ENCODE results near the gene MSI2. TPM values are rescaled to one million over a fixed set of nuclear protein-coding genes. Genes with fewer than 3 reads are reported as not detected.

Gene MSI2
- total RNA-seq, 1 donor from 2014 or later: 75.5 TPM

DNA sequence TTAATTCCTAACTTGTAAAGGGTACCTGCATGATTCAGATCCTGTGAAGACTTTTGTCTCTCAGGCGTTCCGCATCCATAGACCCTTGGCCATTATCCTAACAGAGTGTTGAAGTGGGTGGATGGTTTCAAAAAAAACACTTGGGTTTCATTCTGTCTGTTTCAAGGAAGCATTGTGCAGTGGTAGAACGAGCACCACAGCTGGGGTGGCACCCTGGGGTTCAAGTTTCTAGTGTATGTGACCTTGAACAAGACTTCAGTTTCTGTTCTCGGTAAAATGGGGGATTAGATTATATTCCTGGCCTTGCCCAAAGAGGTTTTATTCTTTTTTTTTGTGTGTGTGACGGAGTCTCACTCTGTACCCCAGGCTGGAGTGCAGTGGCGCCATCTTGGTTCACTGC lies 74.3 kb downstream of the MSI2 start:
- TF ChIP-seq, protein P1, sequence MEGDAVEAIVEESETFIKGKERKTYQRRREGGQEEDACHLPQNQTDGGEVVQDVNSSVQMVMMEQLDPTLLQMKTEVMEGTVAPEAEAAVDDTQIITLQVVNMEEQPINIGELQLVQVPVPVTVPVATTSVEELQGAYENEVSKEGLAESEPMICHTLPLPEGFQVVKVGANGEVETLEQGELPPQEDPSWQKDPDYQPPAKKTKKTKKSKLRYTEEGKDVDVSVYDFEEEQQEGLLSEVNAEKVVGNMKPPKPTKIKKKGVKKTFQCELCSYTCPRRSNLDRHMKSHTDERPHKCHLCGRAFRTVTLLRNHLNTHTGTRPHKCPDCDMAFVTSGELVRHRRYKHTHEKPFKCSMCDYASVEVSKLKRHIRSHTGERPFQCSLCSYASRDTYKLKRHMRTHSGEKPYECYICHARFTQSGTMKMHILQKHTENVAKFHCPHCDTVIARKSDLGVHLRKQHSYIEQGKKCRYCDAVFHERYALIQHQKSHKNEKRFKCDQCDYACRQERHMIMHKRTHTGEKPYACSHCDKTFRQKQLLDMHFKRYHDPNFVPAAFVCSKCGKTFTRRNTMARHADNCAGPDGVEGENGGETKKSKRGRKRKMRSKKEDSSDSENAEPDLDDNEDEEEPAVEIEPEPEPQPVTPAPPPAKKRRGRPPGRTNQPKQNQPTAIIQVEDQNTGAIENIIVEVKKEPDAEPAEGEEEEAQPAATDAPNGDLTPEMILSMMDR (IDR thresholded peaks at IDR 0.05): no peak
- Mint-ChIP-seq H3K27me3 (ENCODE audit: unreplicated experiment) (no peaks in the 10 kb centered on the region), H3K36me3 (ENCODE audit: unreplicated experiment) (peaks cover 5% of the 10 kb centered on the region), H3K4me3 (ENCODE audit: unreplicated experiment) (no peak overlapping the region), H3K27ac (ENCODE audit: unreplicated experiment) (no peak overlapping the region), H3K4me1 (ENCODE audit: unreplicated experiment) (peaks cover 14% of the 10 kb centered on the region), H3K9me3 (ENCODE audit: unreplicated experiment) (no peaks in the 10 kb centered on the region)
- DNase-seq (ENCODE audit: extremely low spot score, unreplicated experiment): no peak

DNA sequence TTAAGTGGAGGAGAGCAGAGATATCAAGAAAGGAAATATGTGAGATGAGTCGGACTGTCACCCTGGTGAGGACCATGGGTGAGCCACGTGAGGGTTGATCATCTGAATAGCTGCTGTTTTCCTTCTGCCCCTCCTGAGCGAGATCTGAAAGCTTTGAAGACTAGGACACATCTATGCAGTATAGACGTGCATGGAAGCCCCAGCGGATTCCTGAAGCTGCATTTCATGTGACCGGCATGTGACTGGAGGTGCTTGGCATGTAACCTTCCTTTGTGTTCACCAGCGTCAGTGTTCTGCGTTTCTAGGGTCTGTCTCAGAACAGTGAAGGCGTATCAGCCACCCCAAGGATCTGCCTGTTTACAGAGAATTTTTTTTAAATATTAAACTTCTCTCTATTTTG lies 75.1 kb downstream of the MSI2 start:
- H3K4me1 Mint-ChIP-seq (ENCODE audit: unreplicated experiment): peaks cover 14% of the 10 kb centered on the region
- no peak overlapping the region for H3K27ac Mint-ChIP-seq (ENCODE audit: unreplicated experiment)
- H3K9me3 Mint-ChIP-seq (ENCODE audit: unreplicated experiment): no peaks in the 10 kb centered on the region
- TF ChIP-seq, protein P1 (IDR thresholded peaks at IDR 0.05): no peak
- H3K27me3 Mint-ChIP-seq (ENCODE audit: unreplicated experiment): no peaks in the 10 kb centered on the region
- H3K4me3 Mint-ChIP-seq (ENCODE audit: unreplicated experiment): no peak overlapping the region
- DNase-seq (ENCODE audit: extremely low spot score, unreplicated experiment): no peak
- H3K36me3 Mint-ChIP-seq (ENCODE audit: unreplicated experiment): peaks cover 4% of the 10 kb centered on the region

DNA sequence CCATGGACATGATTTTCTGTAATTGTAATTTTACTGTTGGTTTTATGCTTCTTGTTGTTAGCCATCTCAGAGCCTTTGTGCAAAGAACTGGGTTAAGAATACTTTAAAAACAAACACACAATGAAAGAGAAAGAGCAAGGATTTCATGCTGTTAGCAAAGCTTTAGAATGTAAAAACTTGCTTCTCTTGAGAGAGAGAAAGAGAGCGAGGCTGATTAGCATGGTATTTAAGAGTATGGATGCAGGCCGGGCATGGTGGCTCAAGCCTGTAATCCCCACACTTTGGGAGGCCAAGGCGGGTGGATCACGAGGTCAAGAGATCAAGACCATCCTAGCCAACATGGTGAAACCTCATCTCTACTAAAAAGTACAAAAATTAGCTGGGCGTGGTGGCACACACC lies 76.2 kb downstream of the MSI2 start:
- no peak overlapping the region for H3K27ac Mint-ChIP-seq (ENCODE audit: unreplicated experiment)
- H3K27me3 Mint-ChIP-seq (ENCODE audit: unreplicated experiment): no peaks in the 10 kb centered on the region
- no peak for DNase-seq (ENCODE audit: extremely low spot score, unreplicated experiment)
- H3K9me3 Mint-ChIP-seq (ENCODE audit: unreplicated experiment): no peaks in the 10 kb centered on the region
- TF ChIP-seq, protein P1 (IDR thresholded peaks at IDR 0.05): no peak
- no peak overlapping the region for H3K4me3 Mint-ChIP-seq (ENCODE audit: unreplicated experiment)
- peaks cover 14% of the 10 kb centered on the region for H3K4me1 Mint-ChIP-seq (ENCODE audit: unreplicated experiment)
- H3K36me3 Mint-ChIP-seq (ENCODE audit: unreplicated experiment): peaks cover 2% of the 10 kb centered on the region

DNA sequence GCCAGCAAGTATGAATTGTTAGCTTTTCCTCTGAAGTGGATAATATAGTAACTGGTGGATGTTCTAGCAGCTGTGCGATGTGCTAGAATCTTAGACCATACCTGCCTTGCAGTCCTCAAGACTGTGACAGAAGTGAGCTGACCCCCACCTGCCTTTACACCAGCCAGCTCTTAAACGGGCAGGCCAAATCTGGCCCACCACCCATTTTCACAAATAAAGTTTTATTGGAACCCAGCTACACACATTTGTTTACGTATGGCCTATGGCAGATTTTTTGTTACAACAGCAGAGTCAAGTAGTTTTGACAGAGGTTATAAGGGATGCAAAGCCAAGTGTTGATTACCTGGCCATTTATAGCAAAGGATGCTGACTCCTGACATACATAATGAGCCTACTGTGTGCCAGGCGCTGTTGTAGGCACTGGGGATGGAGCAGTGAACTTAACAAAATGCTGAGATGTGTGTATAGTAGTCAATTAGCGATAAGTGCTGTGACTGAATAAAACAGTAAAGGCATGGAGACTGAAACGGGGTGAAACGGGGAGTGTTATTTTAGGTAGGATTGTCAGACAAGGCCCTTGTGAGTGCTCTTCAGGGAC lies 79.0 kb downstream of the MSI2 start:
- peaks cover 2% of the 10 kb centered on the region for H3K36me3 Mint-ChIP-seq (ENCODE audit: unreplicated experiment)
- H3K4me1 Mint-ChIP-seq (ENCODE audit: unreplicated experiment): no peaks in the 10 kb centered on the region
- no peak for DNase-seq (ENCODE audit: extremely low spot score, unreplicated experiment)
- H3K27ac Mint-ChIP-seq (ENCODE audit: unreplicated experiment): no peak overlapping the region
- H3K4me3 Mint-ChIP-seq (ENCODE audit: unreplicated experiment): no peak overlapping the region
- H3K9me3 Mint-ChIP-seq (ENCODE audit: unreplicated experiment): no peaks in the 10 kb centered on the region
- no peaks in the 10 kb centered on the region for H3K27me3 Mint-ChIP-seq (ENCODE audit: unreplicated experiment)
- TF ChIP-seq, protein P1 (IDR thresholded peaks at IDR 0.05): no peak

DNA sequence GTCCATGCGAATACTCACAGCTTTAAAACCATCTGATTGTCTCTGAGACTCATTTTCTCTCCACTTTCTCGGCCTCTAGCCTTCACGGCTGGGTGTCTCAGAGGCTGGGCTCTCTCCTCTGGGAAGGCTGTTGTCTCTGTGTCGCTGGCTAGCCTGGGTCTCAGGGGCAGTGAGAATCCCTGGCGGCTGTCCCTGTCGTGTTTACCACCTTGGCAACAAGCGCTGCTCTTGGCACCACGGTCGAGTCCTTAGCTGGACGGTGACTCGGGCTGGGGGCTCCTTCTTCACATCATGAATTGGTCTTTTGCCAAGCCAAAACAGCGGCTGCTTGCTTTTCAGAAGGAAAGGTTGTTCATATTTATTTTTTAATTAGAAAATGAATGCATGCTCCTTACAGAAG lies 81.1 kb downstream of the MSI2 start:
- Mint-ChIP-seq H3K9me3 (ENCODE audit: unreplicated experiment) (no peaks in the 10 kb centered on the region), H3K27me3 (ENCODE audit: unreplicated experiment) (no peaks in the 10 kb centered on the region), H3K4me1 (ENCODE audit: unreplicated experiment) (peaks cover 4% of the 10 kb centered on the region), H3K36me3 (ENCODE audit: unreplicated experiment) (peaks cover 4% of the 10 kb centered on the region), H3K27ac (ENCODE audit: unreplicated experiment) (no peak overlapping the region), H3K4me3 (ENCODE audit: unreplicated experiment) (no peak overlapping the region)
- DNase-seq (ENCODE audit: extremely low spot score, unreplicated experiment): no peak
- TF ChIP-seq, protein P1 (IDR thresholded peaks at IDR 0.05): no peak

Data from osteocyte (in vitro differentiated cells).